Smooth muscle cell (in vitro differentiated cells): ENCODE results near the gene CERS5. TPM values are rescaled to one million over a fixed set of nuclear protein-coding genes. Genes with fewer than 3 reads are reported as not detected.

Experiments used
- DNase-seq: peaks from one replicate; lab custom pipeline; 2025; ENCODE audit not compliant: unreplicated experiment; lab: John Stamatoyannopoulos, UW
- H2AFZ ChIP-seq: fragments of 200-600 bp; sonication (generic); 2 replicates; pipeline ENCODE4 v1.6.0; 2016; ENCODE audit warnings: antibody characterized with exemption, low read depth, mild to moderate bottlenecking
- H3F3A ChIP-seq: fragments of 200-600 bp; sonication (generic); 2 replicates; pipeline ENCODE4 v1.6.0; 2017; ENCODE audit warnings: antibody characterized with exemption, low read depth
- H3K27ac ChIP-seq: fragments of 200-600 bp; sonication (generic); 2 replicates; pipeline ENCODE4 v1.5.1; 2016; ENCODE audit warnings: low read depth, mild to moderate bottlenecking
- H3K27me3 ChIP-seq: fragments of 200-600 bp; sonication (generic); 2 replicates; pipeline ENCODE4 v1.6.1; 2016; ENCODE audit warnings: low read depth, mild to moderate bottlenecking
- H3K36me3 ChIP-seq: fragments of 200-600 bp; sonication (generic); 2 replicates; pipeline ENCODE4 v1.5.1; 2016; ENCODE audit warnings: low read depth
- H3K4me1 ChIP-seq: fragments of 200-600 bp; sonication (generic); 2 replicates; pipeline ENCODE4 v1.5.1; 2016; ENCODE audit warnings: low read depth
- H3K4me2 ChIP-seq: fragments of 200-600 bp; sonication (generic); 2 replicates; pipeline ENCODE4 v1.6.0; 2016; ENCODE audit warnings: mild to moderate bottlenecking
- H3K4me3 ChIP-seq: fragments of 200-600 bp; sonication (generic); 2 replicates; pipeline ENCODE4 v1.5.1; 2016; ENCODE audit warnings: mild to moderate bottlenecking
- H3K79me2 ChIP-seq: fragments of 200-600 bp; sonication (generic); 2 replicates; pipeline ENCODE4 v1.6.0; 2016; ENCODE audit warnings: low read depth, mild to moderate bottlenecking
- H3K9ac ChIP-seq: fragments of 200-600 bp; sonication (generic); 2 replicates; pipeline ENCODE4 v1.6.0; 2016; ENCODE audit warnings: low read depth
- H3K9me3 ChIP-seq: fragments of 200-600 bp; sonication (generic); replicated peaks from 2 replicates; pipeline ENCODE4 v1.5.1; 2016; ENCODE audit warnings: low read depth
- H4K20me1 ChIP-seq: fragments of 200-600 bp; sonication (generic); 2 replicates; pipeline ENCODE4 v1.6.0; 2016; ENCODE audit warnings: low read depth
- WGBS: methylation state at CpG from one replicate; pipeline ENCODE4 v1.1.7; 2016; ENCODE audit warnings: low lambda C conversion rate; 5-methylcytosine and 5-hydroxymethylcytosine counted together
- polyA plus RNA-seq: library from polyadenylated mRNA; unstranded; fragments of >200 nt; fragmentation: Nextera tagmentation; extraction: Ambion mirVana; gene quantifications from 2 replicates; pipeline ENCODE4 v1.2.1, GENCODE V29; 2016
- total RNA-seq: library from RNA; depleted of rRNA; stranded (reverse); fragments of >200 nt; gene quantifications from 2 replicates; pipeline ENCODE4 v1.2.3, GENCODE V29; 2014
- TF ChIP-seq, protein P1 (sequence below): fragments of 200-600 bp; sonication (generic); IDR thresholded peaks from 2 replicates; pipeline ENCODE4 v1.5.1; 2017; ENCODE audit warnings: borderline replicate concordance, mild to moderate bottlenecking, antibody characterized with exemption; ENCODE audit not compliant: insufficient read depth, poor library complexity, severe bottlenecking

Gene CERS5
- total and polyA plus RNA-seq, 2 experiments from 2014 or later: 53.5 to 102 TPM

- Histone ChIP-seq H3K9ac (peak overlapping the region; percentile 63), H3K27ac (peak overlapping the region; percentile 79), H3K4me3 (peak overlapping the region; percentile 79), H2AFZ (peak overlapping the region; percentile 79), H3K36me3 (no peaks in the 10 kb centered on the region), H3K4me1 (peaks cover 17% of the 10 kb centered on the region), H4K20me1 (peaks cover 5% of the 10 kb centered on the region), H3K4me2 (peak overlapping the region; percentile 90), H3K27me3 (no peaks in the 10 kb centered on the region), H3F3A (peaks cover 5% of the 10 kb centered on the region), H3K9me3 (no peaks in the 10 kb centered on the region), H3K79me2 (peaks cover 46% of the 10 kb centered on the region)
- TF ChIP-seq, protein P1, sequence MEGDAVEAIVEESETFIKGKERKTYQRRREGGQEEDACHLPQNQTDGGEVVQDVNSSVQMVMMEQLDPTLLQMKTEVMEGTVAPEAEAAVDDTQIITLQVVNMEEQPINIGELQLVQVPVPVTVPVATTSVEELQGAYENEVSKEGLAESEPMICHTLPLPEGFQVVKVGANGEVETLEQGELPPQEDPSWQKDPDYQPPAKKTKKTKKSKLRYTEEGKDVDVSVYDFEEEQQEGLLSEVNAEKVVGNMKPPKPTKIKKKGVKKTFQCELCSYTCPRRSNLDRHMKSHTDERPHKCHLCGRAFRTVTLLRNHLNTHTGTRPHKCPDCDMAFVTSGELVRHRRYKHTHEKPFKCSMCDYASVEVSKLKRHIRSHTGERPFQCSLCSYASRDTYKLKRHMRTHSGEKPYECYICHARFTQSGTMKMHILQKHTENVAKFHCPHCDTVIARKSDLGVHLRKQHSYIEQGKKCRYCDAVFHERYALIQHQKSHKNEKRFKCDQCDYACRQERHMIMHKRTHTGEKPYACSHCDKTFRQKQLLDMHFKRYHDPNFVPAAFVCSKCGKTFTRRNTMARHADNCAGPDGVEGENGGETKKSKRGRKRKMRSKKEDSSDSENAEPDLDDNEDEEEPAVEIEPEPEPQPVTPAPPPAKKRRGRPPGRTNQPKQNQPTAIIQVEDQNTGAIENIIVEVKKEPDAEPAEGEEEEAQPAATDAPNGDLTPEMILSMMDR: no peak
- DNase-seq: no peak
- 34% methylated on average over 26 of the region's 26 CpGs for WGBS
These were observed 54.5 kb downstream of the CERS5 start for GRCh38 chr12:50112456-50113218.

DNA sequence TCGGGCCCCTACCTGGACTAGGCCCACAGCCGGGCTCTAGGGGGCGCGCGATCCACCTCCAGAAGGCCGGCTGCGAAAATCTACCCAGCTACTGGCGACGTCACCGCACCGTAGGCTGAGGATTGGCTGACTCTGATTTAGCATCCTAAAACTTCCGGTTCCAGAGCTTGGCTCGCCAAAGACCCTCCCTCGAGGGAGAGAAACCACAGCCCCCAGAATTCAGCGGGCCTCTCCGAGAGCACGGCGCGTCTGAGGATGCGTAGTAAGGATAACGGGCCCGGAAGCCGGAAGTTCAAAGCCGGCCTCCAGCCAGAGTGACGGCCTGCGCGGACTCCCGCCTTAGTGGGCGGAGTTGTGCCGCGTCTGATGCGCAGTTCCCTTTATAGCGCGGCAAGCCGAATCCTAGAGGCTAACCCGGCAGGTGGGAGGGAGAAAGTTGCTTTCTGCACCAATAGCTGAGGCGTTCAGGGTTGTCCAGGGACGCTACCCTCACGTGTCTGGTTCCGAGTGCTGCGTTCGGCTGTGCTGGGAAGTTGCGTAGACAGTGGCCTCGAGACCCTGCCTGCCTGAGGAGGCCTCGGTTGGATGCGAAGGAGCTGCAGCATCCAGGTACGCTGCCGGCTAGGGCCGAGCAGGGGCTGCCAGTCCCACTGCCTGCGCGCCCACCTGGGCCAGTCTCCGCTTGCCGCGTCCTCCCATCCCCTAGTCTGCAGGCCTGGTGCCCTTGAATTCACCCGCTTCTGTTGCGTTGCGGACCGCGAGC is 55.3 kb downstream of the CERS5 start, which contains the start of gene COX14:
Gene COX14 (plus strand): TSS at position 544 of the 763 bp plus-strand sequence. CDS start 7,808 bp downstream, outside the sequence.
- peak within 1 kb of the TSS; percentile 90 for H3K4me2 ChIP-seq

DNA sequence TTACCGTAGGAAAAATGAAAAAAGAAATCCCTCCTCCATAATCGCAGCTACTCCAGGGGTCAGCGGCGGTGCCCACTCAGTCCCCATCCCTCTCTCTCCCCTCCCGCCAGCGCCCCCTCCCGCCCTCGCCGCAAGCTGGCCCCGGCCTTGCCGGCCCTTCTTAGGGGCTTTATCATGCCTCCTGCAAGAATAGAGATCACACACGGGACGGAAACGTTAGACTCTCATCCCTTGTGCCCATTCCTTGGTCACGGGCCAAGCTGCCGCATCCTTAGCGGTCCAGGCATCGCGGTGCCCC is 55.8 kb downstream of the CERS5 start:
- WGBS: 8% methylated on average over 18 of the region's 19 CpGs
- peak overlapping the region; percentile 67 for H3K4me2 ChIP-seq
- H3K9ac ChIP-seq: no peak overlapping the region

More for the DNA sequence above, 55.3 kb downstream of the CERS5 start, which contains the start of gene COX14:
- under 1% methylated on average over 59 of the region's 59 CpGs for WGBS
- no peaks in the 10 kb centered on the region for H3K27me3 ChIP-seq
- TF ChIP-seq, protein P1: peak; percentile 83
- DNase-seq: peak; percentile 94
- peaks cover 17% of the 10 kb centered on the region for H3K4me1 ChIP-seq
- peaks cover 5% of the 10 kb centered on the region for H3F3A ChIP-seq
- H4K20me1 ChIP-seq: peaks cover 3% of the 10 kb centered on the region
- H2AFZ ChIP-seq: peak within 1 kb of the TSS; percentile 79
- H3K36me3 ChIP-seq: no peaks in the 10 kb centered on the region
- peak within 1 kb of the TSS; percentile 79 for H3K4me3 ChIP-seq
- H3K9ac ChIP-seq: peak within 1 kb of the TSS; percentile 63
- H3K79me2 ChIP-seq: peaks cover 38% of the 10 kb centered on the region
- H3K27ac ChIP-seq: peak within 1 kb of the TSS; percentile 79
- H3K9me3 ChIP-seq: no peaks in the 10 kb centered on the region

More for the DNA sequence above, 55.8 kb downstream of the CERS5 start:
- Histone ChIP-seq H3K27me3 (no peaks in the 10 kb centered on the region), H3K27ac (no peak overlapping the region), H3K79me2 (peaks cover 33% of the 10 kb centered on the region), H4K20me1 (no peaks in the 10 kb centered on the region), H2AFZ (peak overlapping the region; percentile 8), H3F3A (peaks cover 5% of the 10 kb centered on the region), H3K9me3 (no peaks in the 10 kb centered on the region), H3K36me3 (no peaks in the 10 kb centered on the region), H3K4me1 (peaks cover 17% of the 10 kb centered on the region), H3K4me3 (peak overlapping the region; percentile 34)
- no peak for DNase-seq
- TF ChIP-seq, protein P1: no peak
